Measurements from ENCODE around the gene CD14. TPM values are rescaled to one million over a fixed set of nuclear protein-coding genes. Genes with fewer than 3 reads are reported as not detected.
"Not testable (repeated sequence)": the region's sequence is repeated elsewhere in the genome, so short reads cannot be mapped to it uniquely, and the experiment has no call there.

Gene CD14
- total RNA-seq, 1 experiment from 2014 or later = not detected

- DNase-seq (ENCODE audit: low read depth, low spot score) = no peak
- in situ Hi-C loops (cut with HindIII; ENCODE audit: low pct_unique_long_range_greater_than_20kb, low sequenced_read_pairs) = no loop called here
Measured at GRCh38 chr5:140605879-140606278, 27.1 kb downstream of the CD14 start.

DNA sequence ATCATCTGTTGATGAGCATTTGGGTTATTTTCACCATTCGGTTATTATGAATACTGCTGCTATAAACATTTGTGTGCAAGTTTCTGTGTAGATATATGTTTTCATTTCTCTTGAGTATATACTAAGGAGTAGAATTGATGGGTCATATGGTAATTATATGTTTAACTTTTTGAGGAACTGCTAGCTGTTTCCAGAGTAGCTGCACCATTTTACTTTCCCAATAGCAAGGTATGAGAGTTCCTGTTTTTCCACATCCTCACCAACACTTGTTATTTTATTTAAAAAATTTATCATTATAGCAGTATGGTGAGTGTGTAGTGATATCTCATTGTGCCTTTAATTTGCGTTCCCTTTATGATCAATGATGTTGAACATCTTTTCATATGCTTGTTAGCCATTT is 29.2 kb downstream of the CD14 start:
- in situ Hi-C loops (cut with HindIII; ENCODE audit: low pct_unique_long_range_greater_than_20kb, low sequenced_read_pairs) = no loop called here
- no peak for DNase-seq (ENCODE audit: low read depth, low spot score)

DNA sequence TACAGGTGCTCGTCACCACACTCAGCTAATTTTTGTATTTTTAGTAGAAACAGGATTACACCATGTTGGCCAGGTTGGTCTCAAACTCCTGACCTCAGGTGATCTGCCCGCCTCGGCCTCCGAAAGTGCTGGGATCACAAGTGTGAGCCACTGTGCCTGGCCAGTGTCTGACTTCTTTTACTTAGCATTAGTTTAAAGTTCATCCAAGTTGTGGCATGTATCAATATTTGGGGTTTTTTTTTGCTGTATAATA is 29.6 kb downstream of the CD14 start:
- DNase-seq (ENCODE audit: low read depth, low spot score); in situ Hi-C loops (cut with HindIII; ENCODE audit: low pct_unique_long_range_greater_than_20kb, low sequenced_read_pairs): not testable (repeated sequence)

DNA sequence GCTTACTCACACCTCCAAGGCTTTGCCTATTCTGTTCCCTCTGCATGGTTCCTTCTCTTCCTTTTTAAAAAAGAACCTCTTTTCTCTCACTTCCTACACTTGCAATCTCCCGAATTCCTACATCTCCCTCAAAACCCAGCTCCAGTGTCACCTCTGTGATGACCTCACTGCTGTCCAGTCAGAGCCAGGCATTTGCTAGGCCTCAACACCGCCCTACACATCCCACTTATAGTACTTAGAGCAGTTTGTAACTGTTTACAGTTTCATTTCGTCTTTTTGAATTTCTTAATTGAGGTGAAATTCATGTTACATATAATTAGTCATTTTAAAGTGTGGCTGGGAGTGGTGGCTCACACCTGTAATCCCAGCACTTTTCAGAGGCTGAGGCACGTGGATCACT is 30.8 kb downstream of the CD14 start:
- in situ Hi-C loops (cut with HindIII; ENCODE audit: low pct_unique_long_range_greater_than_20kb, low sequenced_read_pairs) = no loop called here
- DNase-seq (ENCODE audit: low read depth, low spot score) = no peak

DNA sequence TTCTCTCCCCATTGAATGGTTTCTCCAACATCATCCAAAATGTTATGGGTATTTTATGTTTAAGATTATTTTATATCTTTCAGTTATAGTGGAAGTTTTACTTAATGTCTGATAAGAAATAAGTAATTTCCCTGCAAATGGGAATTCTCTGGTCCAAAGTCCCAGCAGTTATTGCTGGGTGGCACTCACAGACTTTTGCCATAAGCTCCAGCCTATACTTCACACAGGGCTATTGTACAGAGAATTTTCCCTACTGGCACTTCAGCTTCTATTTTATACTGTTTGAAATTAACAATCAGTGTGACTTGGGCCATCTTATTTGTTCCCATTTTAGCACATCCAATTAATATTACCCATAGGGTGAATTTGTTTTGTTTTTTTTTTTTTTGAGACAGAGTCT is 32.9 kb downstream of the CD14 start:
- in situ Hi-C loops (cut with HindIII; ENCODE audit: low pct_unique_long_range_greater_than_20kb, low sequenced_read_pairs) = no loop called here
- DNase-seq (ENCODE audit: low read depth, low spot score) = no peak

- no peak for DNase-seq (ENCODE audit: low read depth, low spot score)
- in situ Hi-C loops (cut with HindIII; ENCODE audit: low pct_unique_long_range_greater_than_20kb, low sequenced_read_pairs) = no loop called here
Measured at GRCh38 chr5:140598836-140599235, 34.1 kb downstream of the CD14 start.

DNA sequence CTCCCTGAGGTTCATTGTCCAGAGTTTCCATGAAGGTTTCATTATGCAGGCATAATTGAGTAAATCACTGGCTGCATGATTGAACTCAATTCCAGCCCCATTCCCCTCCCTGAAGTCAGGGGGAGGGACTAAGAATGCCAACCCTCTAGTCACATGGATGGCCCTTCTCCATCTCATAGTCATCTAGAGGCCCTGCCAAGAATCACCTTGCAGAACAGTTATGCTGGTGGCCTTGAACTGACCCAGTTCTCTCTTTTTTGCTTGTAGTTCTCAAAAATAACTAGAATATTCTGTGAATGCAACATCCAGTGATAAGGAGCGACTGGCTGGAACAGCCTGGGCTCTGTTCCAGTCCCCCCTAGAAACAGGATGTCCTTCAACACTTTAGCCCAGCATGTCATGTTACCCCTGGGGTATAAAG is 36.6 kb downstream of the CD14 start:
- in situ Hi-C loops (cut with HindIII; ENCODE audit: low pct_unique_long_range_greater_than_20kb, low sequenced_read_pairs) = no loop called here
- no peak for DNase-seq (ENCODE audit: low read depth, low spot score)

DNA sequence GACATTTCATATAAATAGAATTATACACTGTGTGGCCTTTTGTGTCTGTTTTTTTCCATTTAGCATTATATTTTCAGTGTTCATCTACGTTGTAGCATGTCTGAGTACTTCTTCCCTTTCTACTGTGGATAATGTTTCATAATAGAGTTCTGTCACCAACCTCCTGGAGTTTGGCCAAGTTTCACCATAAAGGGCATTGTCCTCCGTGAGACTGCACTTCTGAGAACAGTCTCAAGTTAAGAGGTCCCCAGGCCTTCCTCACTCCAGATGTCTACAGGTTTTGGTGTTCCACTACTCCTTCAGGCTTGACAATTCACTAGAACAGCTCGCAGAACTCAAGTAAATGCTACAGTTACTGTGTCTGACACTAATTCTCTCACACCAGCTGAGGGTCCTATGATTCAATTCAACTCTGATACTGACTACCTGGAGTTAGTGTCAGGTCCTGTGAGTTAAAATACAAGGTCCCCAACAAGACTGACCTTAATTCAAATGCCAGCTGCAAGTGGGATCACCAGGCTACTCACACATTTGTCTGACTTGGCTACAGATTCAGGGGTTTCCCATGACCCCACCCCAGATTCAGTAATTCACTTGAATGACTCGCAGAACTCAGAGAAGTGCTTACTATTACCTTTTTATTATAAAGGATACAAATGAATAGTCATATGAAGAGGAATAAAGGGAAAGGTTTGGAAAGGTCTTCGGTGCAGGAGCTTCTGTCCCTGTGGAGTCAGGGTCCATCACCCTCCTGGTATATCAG is 37.3 kb downstream of the CD14 start:
- DNase-seq (ENCODE audit: low read depth, low spot score) = peak; percentile 36
- in situ Hi-C loops (cut with HindIII; ENCODE audit: low pct_unique_long_range_greater_than_20kb, low sequenced_read_pairs) = no loop called here

DNA sequence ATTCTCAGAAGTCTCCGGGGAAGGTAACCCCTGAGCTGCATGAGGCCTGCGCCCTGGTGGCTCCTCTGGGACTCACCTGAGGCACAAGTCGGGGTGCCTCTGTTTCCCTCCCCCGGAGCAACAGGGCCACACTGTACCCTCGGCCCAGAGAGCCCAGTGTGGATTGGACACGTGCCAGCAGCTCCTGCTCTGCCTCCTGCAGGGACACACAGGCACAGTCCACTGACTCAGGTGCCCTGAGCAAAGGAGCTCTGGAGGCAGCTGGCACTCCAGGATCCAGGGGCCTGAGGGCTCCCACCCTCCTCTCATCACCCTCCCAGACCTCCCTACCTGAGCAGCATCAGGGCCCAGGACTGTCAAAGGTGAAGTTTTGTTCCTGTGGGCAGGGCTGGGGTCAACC is 38.8 kb downstream of the CD14 start:
- in situ Hi-C loops (cut with HindIII; ENCODE audit: low pct_unique_long_range_greater_than_20kb, low sequenced_read_pairs) = no loop called here

DNA sequence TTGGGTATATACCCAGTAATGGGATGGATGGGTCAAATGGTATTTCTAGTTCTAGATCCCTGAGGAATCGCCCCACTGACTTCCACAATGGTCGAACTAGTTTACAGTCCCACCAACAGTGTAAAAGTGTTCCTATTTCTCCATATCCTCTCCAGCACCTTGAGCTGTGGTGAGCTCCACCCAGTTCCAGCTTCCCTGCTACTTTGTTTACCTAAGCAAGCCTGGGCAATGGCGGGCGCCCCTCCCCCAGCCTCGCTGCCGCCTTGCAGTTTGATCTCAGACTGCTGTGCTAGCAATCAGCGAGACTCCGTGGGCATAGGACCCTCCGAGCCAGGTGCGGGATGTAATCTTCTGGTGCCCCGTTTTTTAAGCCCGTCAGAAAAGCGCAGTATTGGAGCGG is 39.9 kb downstream of the CD14 start:
- in situ Hi-C loops (cut with HindIII; ENCODE audit: low pct_unique_long_range_greater_than_20kb, low sequenced_read_pairs); DNase-seq (ENCODE audit: low read depth, low spot score): not testable (repeated sequence)

More for the DNA sequence above, 38.8 kb downstream of the CD14 start:
- no peak for DNase-seq (ENCODE audit: low read depth, low spot score)

GRCh38 chr5:140591747-140592372 is 41.1 kb downstream of the CD14 start:
- DNase-seq (ENCODE audit: low read depth, low spot score) = no peak
- in situ Hi-C loops (cut with HindIII; ENCODE audit: low pct_unique_long_range_greater_than_20kb, low sequenced_read_pairs) = no loop called here

GRCh38 chr5:140590861-140591260 is 42.1 kb downstream of the CD14 start:
- in situ Hi-C loops (cut with HindIII; ENCODE audit: low pct_unique_long_range_greater_than_20kb, low sequenced_read_pairs) = no loop called here
- DNase-seq (ENCODE audit: low read depth, low spot score) = no peak

GRCh38 chr5:140588311-140589070 is 44.5 kb downstream of the CD14 start:
- in situ Hi-C loops (cut with HindIII; ENCODE audit: low pct_unique_long_range_greater_than_20kb, low sequenced_read_pairs) = no loop called here
- DNase-seq (ENCODE audit: low read depth, low spot score) = no peak

DNA sequence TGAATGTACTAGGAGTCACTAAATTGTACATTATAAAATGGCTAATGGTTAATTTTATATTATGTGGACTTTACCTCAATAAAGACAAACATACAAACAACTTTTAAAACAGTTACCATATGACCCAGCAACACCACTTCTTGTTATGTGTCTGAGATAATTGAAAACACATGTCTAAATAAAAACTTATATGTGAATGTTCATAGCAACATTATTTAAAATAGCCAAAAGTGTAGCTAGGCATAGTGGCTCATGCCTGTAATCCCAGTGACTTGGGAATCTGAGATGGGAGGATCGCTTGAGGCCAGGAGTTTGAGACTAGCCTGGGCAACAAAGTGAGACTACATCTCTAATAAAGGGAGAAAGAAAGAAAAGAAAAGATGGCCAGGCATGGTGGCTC is 45.5 kb downstream of the CD14 start:
- no peak for DNase-seq (ENCODE audit: low read depth, low spot score)
- in situ Hi-C loops (cut with HindIII; ENCODE audit: low pct_unique_long_range_greater_than_20kb, low sequenced_read_pairs) = no loop called here

Other genes starting within 250 kb of the CD14 start
- gene ANKHD1, start 231.3 kb downstream of the CD14 start, total RNA-seq (2014; rRNA removed; shearing (Covaris generic)) = 57.7 and 59.4 TPM in 2 replicates
- gene EIF4EBP3, start 85.5 kb downstream of the CD14 start, total RNA-seq (2014; rRNA removed; shearing (Covaris generic)) = 3.6 and 5.7 TPM in 2 replicates
- 32.2 and 40.9 TPM in 2 replicates for gene SRA1, start 75.7 kb downstream of the CD14 start, total RNA-seq (2014; rRNA removed; shearing (Covaris generic))
- gene APBB3, start 68.6 kb downstream of the CD14 start, total RNA-seq (2014; rRNA removed; shearing (Covaris generic)) = 9.2 and 12.0 TPM in 2 replicates
- 14.2 and 16.7 TPM in 2 replicates for gene SLC35A4, start 68.3 kb downstream of the CD14 start, total RNA-seq (2014; rRNA removed; shearing (Covaris generic))
- 10.0 and 11.3 TPM in 2 replicates for gene TMCO6, start 6.3 kb upstream of the CD14 start, total RNA-seq (2014; rRNA removed; shearing (Covaris generic))
- gene NDUFA2, start 14.5 kb upstream of the CD14 start, total RNA-seq (2014; rRNA removed; shearing (Covaris generic)) = 78.7 and 94.2 TPM in 2 replicates
- gene IK, start 14.7 kb upstream of the CD14 start, total RNA-seq (2014; rRNA removed; shearing (Covaris generic)) = 83.7 and 87.8 TPM in 2 replicates
- gene WDR55, start 31.7 kb upstream of the CD14 start, total RNA-seq (2014; rRNA removed; shearing (Covaris generic)) = 27.6 and 29.2 TPM in 2 replicates
- 0.26 and 0.75 TPM in 2 replicates for gene DND1, start 40.4 kb upstream of the CD14 start, total RNA-seq (2014; rRNA removed; shearing (Covaris generic))
- gene HARS1, start 58.2 kb upstream of the CD14 start, total RNA-seq (2014; rRNA removed; shearing (Covaris generic)) = 58.6 and 67.8 TPM in 2 replicates
- 38.9 and 39.8 TPM in 2 replicates for gene HARS2, start 58.3 kb upstream of the CD14 start, total RNA-seq (2014; rRNA removed; shearing (Covaris generic))
- gene ZMAT2, start 67.3 kb upstream of the CD14 start, total RNA-seq (2014; rRNA removed; shearing (Covaris generic)) = 53.4 and 58.9 TPM in 2 replicates
- gene PCDHA1, start 153.0 kb upstream of the CD14 start, total RNA-seq (2014; rRNA removed; shearing (Covaris generic)) = 0.48 and 0.55 TPM in 2 replicates
- gene PCDHA2, start 161.7 kb upstream of the CD14 start, total RNA-seq (2014; rRNA removed; shearing (Covaris generic)) = 0.08 and 0.13 TPM in 2 replicates
- gene PCDHA3, start 167.9 kb upstream of the CD14 start, total RNA-seq (2014; rRNA removed; shearing (Covaris generic)) = 0.27 and 0.48 TPM in 2 replicates
- 0.48 and 0.67 TPM in 2 replicates for gene PCDHA4, start 173.9 kb upstream of the CD14 start, total RNA-seq (2014; rRNA removed; shearing (Covaris generic))
- gene PCDHA5, start 188.4 kb upstream of the CD14 start, total RNA-seq (2014; rRNA removed; shearing (Covaris generic)) = 0.40 and 0.77 TPM in 2 replicates
- gene PCDHA6, start 194.8 kb upstream of the CD14 start, total RNA-seq (2014; rRNA removed; shearing (Covaris generic)) = not detected in 2 replicates
- gene PCDHA7, start 201.1 kb upstream of the CD14 start, total RNA-seq (2014; rRNA removed; shearing (Covaris generic)) = 1.3 and 1.4 TPM in 2 replicates
- gene PCDHA8, start 208.0 kb upstream of the CD14 start, total RNA-seq (2014; rRNA removed; shearing (Covaris generic)) = 0.03 TPM in 1 of 2 replicates, not detected in the other
- gene PCDHA9, start 215.2 kb upstream of the CD14 start, total RNA-seq (2014; rRNA removed; shearing (Covaris generic)) = 0.05 TPM in 1 of 2 replicates, not detected in the other
- gene PCDHA10, start 222.7 kb upstream of the CD14 start, total RNA-seq (2014; rRNA removed; shearing (Covaris generic)) = 0.16 TPM in 1 of 2 replicates, not detected in the other
- gene PCDHA11, start 235.8 kb upstream of the CD14 start, total RNA-seq (2014; rRNA removed; shearing (Covaris generic)) = 1.0 and 1.9 TPM in 2 replicates
- 0.08 and 0.19 TPM in 2 replicates for gene PCDHA12, start 242.1 kb upstream of the CD14 start, total RNA-seq (2014; rRNA removed; shearing (Covaris generic))
- 0.29 and 0.53 TPM in 2 replicates for gene PCDHA13, start 248.9 kb upstream of the CD14 start, total RNA-seq (2014; rRNA removed; shearing (Covaris generic))